ENCODE data around the gene RAPGEF2. TPM values are rescaled to one million over a fixed set of nuclear protein-coding genes. Genes with fewer than 3 reads are reported as not detected.

Gene RAPGEF2
- total RNA-seq, 2 donors from 2014 or later = 22.8 to 40.0 TPM

GRCh38 chr4:159355466-159355865 lies 252.6 kb downstream of the RAPGEF2 start:
- Histone ChIP-seq H3K9me3 (no peaks in the 10 kb centered on the region), H3K4me3 (no peak overlapping the region), H3K27me3 (no peaks in the 10 kb centered on the region), H3K36me3 (no peaks in the 10 kb centered on the region), H3K4me1 (no peaks in the 10 kb centered on the region), H3K9ac (ENCODE audit: low read depth in 2 of 2, low read length in 2 of 2) (no peak overlapping the region), H3K27ac (no peak overlapping the region)
- intact Hi-C loops (cut with DNase I) = no loop called here
- no peak for DNase-seq
- no peak for TF ChIP-seq CTCF (IDR thresholded peaks at IDR 0.05)

- H3K4me1 ChIP-seq = no peaks in the 10 kb centered on the region
- intact Hi-C loops (cut with DNase I) = no loop called here
- H3K36me3 ChIP-seq = no peaks in the 10 kb centered on the region
- H3K9ac ChIP-seq (ENCODE audit: low read depth in 2 of 2, low read length in 2 of 2) = no peak overlapping the region
- no peak for TF ChIP-seq CTCF (IDR thresholded peaks at IDR 0.05)
- DNase-seq = no peak
- H3K4me3 ChIP-seq = no peak overlapping the region
- H3K27me3 ChIP-seq = no peaks in the 10 kb centered on the region
- no peaks in the 10 kb centered on the region for H3K9me3 ChIP-seq
- no peak overlapping the region for H3K27ac ChIP-seq
These were observed 254.5 kb downstream of the RAPGEF2 start for GRCh38 chr4:159357350-159357749.

- Histone ChIP-seq H3K27ac (no peak overlapping the region), H3K36me3 (no peaks in the 10 kb centered on the region), H3K4me1 (no peaks in the 10 kb centered on the region), H3K27me3 (no peaks in the 10 kb centered on the region), H3K4me3 (no peak overlapping the region), H3K9ac (ENCODE audit: low read depth in 2 of 2, low read length in 2 of 2) (no peak overlapping the region), H3K9me3 (no peaks in the 10 kb centered on the region)
- DNase-seq = no peak
- no peak for TF ChIP-seq CTCF (IDR thresholded peaks at IDR 0.05)
- intact Hi-C loops (cut with DNase I) = no loop called here
These were observed 255.3 kb downstream of the RAPGEF2 start for GRCh38 chr4:159358226-159358625.

- H3K4me3 ChIP-seq = no peak overlapping the region
- intact Hi-C loops (cut with DNase I) = no loop called here
- H3K36me3 ChIP-seq = no peaks in the 10 kb centered on the region
- H3K27ac ChIP-seq = no peak overlapping the region
- no peak for TF ChIP-seq CTCF (IDR thresholded peaks at IDR 0.05)
- H3K27me3 ChIP-seq = no peaks in the 10 kb centered on the region
- DNase-seq = no peak
- H3K9ac ChIP-seq (ENCODE audit: low read depth in 2 of 2, low read length in 2 of 2) = no peak overlapping the region
- no peaks in the 10 kb centered on the region for H3K9me3 ChIP-seq
- H3K4me1 ChIP-seq = no peaks in the 10 kb centered on the region
These were observed 257.7 kb downstream of the RAPGEF2 start for GRCh38 chr4:159360549-159360948.

- no peaks in the 10 kb centered on the region for H3K9me3 ChIP-seq
- H3K27me3 ChIP-seq = no peaks in the 10 kb centered on the region
- H3K27ac ChIP-seq = no peak overlapping the region
- no peak for TF ChIP-seq CTCF (IDR thresholded peaks at IDR 0.05)
- DNase-seq = no peak
- H3K4me1 ChIP-seq = no peaks in the 10 kb centered on the region
- no peak overlapping the region for H3K4me3 ChIP-seq
- H3K36me3 ChIP-seq = no peaks in the 10 kb centered on the region
- intact Hi-C loops (cut with DNase I) = no loop called here
- H3K9ac ChIP-seq (ENCODE audit: low read depth in 2 of 2, low read length in 2 of 2) = no peak overlapping the region
These were observed 260.5 kb downstream of the RAPGEF2 start for GRCh38 chr4:159363361-159363760.

Data from colonic mucosa (tissue), 4 donors.